AG10803 (cell line): ENCODE data around the gene DLG2.

Experiments
- DNase-seq: peaks from one replicate; pipeline ENCODE4 v3.0.0; 2010; ENCODE audit warnings: low read depth
- H3K4me3 ChIP-seq: 2 replicates; pipeline ENCODE4 v1.5.1; 2011; ENCODE audit warnings: mild to moderate bottlenecking, low read length, control low read depth
- CTCF ChIP-seq: conservative IDR thresholded peaks from 2 replicates; pipeline ENCODE4 v1.5.1; 2011; ENCODE audit warnings: mild to moderate bottlenecking, low read length, control low read depth, inconsistent platforms

The DLG2 gene

GRCh38 chr11:85603220-85603619, 23.9 kb downstream of the DLG2 start:
- no peak for DNase-seq
- no peak for TF ChIP-seq CTCF
- no peak overlapping the region for H3K4me3 ChIP-seq

GRCh38 chr11:85602526-85603213, 24.5 kb downstream of the DLG2 start:
- H3K4me3 ChIP-seq: no peak overlapping the region
- DNase-seq: no peak
- TF ChIP-seq CTCF: no peak

- TF ChIP-seq CTCF: no peak
- H3K4me3 ChIP-seq: no peak overlapping the region
Measured at GRCh38 chr11:85599083-85599482, 28.1 kb downstream of the DLG2 start.

GRCh38 chr11:85596886-85597285, 30.3 kb downstream of the DLG2 start:
- TF ChIP-seq CTCF: no peak
- no peak for DNase-seq
- no peak overlapping the region for H3K4me3 ChIP-seq

More at GRCh38 chr11:85599083-85599482, 28.1 kb downstream of the DLG2 start:
- DNase-seq: no peak

GRCh38 chr11:85595285-85595884, 31.8 kb downstream of the DLG2 start:
- H3K4me3 ChIP-seq: no peak overlapping the region
- DNase-seq: peak; percentile 61
- TF ChIP-seq CTCF: peak; percentile 68

- peak; percentile 41 for DNase-seq
Measured at GRCh38 chr11:85590848-85591483, 36.2 kb downstream of the DLG2 start.

More at GRCh38 chr11:85590848-85591483, 36.2 kb downstream of the DLG2 start:
- no peak for TF ChIP-seq CTCF
- no peak overlapping the region for H3K4me3 ChIP-seq
